Body of pancreas (tissue), 4 donors: ENCODE measurements around the gene TNNC1.

Source experiments
- CTCF ChIP-seq, 7 experiments: fragments of 450-650 bp in 4 of 7; fragments of 200-600 bp in 3 of 7; sonication (generic) in 3 of 7; IDR thresholded peaks; one replicate each; pipeline ENCODE4 v1.5.1; 2016 to 2019; ENCODE audit warnings: antibody characterized with exemption in 7 of 7
- POLR2A ChIP-seq, 3 donors: fragments of 450-650 bp; IDR thresholded peaks; one replicate each; pipeline ENCODE4 v1.6.1; 2016; ENCODE audit warnings: antibody characterized with exemption in 3 of 3, mild to moderate bottlenecking in 2 of 3

- TF ChIP-seq CTCF (IDR thresholded peaks at IDR 0.05) = no peak
- no peak for TF ChIP-seq POLR2A (IDR thresholded peaks at IDR 0.05)
These were observed 4.4 kb upstream of the TNNC1 start for GRCh38 chr3:52458031-52458760.
